Immature natural killer cell (primary cell): Measurements from ENCODE around the gene GSG1L. TPM values are rescaled to one million over a fixed set of nuclear protein-coding genes. Genes with fewer than 3 reads are reported as not detected.
A peak's percentile ranks its signal among the peaks of the same experiment; 100 is the strongest.

Experiments
- DNase-seq, 3 donors: peaks; one replicate each; pipeline ENCODE4 v3.0.0; 2022; ENCODE audit warnings: mixed read lengths in 1 of 3
- H3K27ac Mint-ChIP-seq, 6 donors: one replicate each; pipeline ENCODE4 v1.8.0; 2020; ENCODE audit warnings: mixed read lengths in 6 of 6, mild to moderate bottlenecking in 5 of 6, inconsistent platforms in 4 of 6, moderate library complexity in 3 of 6
- H3K27me3 Mint-ChIP-seq, 3 donors: one replicate each; pipeline ENCODE4 v1.8.0; 2020 to 2021; ENCODE audit warnings: low read depth in 3 of 3, mild to moderate bottlenecking in 3 of 3, mixed read lengths in 3 of 3, moderate library complexity in 3 of 3, inconsistent platforms in 1 of 3
- H3K36me3 Mint-ChIP-seq, 3 donors: one replicate each; pipeline ENCODE4 v1.8.0; 2020; ENCODE audit warnings: mixed read lengths in 3 of 3, inconsistent platforms in 2 of 3, mild to moderate bottlenecking in 2 of 3
- H3K4me1 Mint-ChIP-seq, 2 donors: one replicate each; pipeline ENCODE4 v1.8.0; 2020; ENCODE audit warnings: inconsistent platforms in 2 of 2, mild to moderate bottlenecking in 2 of 2, mixed read lengths in 2 of 2, moderate library complexity in 1 of 2
- H3K4me3 Mint-ChIP-seq, 5 donors: one replicate each; pipeline ENCODE4 v1.8.0; 2020; ENCODE audit warnings: mild to moderate bottlenecking in 5 of 5, mixed read lengths in 5 of 5, inconsistent platforms in 3 of 5, moderate library complexity in 3 of 5
- H3K9me3 Mint-ChIP-seq, 6 donors: one replicate each; pipeline ENCODE4 v1.8.0; 2020; ENCODE audit warnings: mild to moderate bottlenecking in 6 of 6, mixed read lengths in 6 of 6, inconsistent platforms in 4 of 6, moderate library complexity in 3 of 6
- polyA plus RNA-seq, 3 donors: library from polyadenylated mRNA; unstranded; fragments of 300-500 nt; fragmentation: Illumina TruSeq; gene quantifications; one replicate each; pipeline ENCODE4 v1.2.3, GENCODE V29; 2021

Gene GSG1L
- polyA plus RNA-seq, 3 donors from 2014 or later: not detected

DNA sequence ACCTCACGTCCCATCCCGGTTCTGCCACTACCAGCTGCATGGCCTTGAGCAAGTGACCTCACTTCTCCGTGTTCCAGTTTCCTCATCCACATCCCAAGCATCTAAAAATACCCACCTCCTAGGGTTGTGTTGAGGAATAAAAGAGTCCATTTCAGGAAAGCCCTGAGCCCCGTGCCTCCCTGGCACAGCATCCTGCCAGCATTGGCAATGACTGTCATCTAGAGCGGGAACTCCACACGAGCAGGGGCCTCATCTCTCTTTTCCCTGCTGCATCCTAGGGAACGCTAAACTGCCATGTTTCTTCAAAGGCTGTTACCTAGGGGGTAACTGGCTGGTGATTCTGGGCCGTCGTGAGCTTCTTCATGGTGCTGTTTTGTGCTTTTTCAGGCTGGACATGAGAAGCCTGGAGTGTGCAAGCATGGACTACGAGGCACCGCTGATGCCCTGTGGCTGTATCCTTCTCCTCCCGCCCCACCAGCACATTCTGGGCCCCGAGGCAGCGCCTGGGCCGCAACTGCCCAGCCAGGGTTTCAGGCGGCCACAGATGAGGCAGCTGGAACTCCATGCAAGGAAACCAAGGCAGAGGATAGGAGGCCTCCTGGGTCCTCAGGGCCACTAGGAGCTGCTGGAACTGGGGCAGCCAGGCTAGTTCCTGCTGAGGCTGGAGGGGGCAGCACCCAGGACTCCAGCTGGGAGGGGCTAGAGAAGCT is 292.2 kb downstream of the GSG1L start:
- peak overlapping the region in 1 of 6 donors; percentile 37 for H3K27ac Mint-ChIP-seq
- no peaks in the 10 kb centered on the region for H3K27me3 Mint-ChIP-seq
- no peaks in the 10 kb centered on the region for H3K9me3 Mint-ChIP-seq

DNA sequence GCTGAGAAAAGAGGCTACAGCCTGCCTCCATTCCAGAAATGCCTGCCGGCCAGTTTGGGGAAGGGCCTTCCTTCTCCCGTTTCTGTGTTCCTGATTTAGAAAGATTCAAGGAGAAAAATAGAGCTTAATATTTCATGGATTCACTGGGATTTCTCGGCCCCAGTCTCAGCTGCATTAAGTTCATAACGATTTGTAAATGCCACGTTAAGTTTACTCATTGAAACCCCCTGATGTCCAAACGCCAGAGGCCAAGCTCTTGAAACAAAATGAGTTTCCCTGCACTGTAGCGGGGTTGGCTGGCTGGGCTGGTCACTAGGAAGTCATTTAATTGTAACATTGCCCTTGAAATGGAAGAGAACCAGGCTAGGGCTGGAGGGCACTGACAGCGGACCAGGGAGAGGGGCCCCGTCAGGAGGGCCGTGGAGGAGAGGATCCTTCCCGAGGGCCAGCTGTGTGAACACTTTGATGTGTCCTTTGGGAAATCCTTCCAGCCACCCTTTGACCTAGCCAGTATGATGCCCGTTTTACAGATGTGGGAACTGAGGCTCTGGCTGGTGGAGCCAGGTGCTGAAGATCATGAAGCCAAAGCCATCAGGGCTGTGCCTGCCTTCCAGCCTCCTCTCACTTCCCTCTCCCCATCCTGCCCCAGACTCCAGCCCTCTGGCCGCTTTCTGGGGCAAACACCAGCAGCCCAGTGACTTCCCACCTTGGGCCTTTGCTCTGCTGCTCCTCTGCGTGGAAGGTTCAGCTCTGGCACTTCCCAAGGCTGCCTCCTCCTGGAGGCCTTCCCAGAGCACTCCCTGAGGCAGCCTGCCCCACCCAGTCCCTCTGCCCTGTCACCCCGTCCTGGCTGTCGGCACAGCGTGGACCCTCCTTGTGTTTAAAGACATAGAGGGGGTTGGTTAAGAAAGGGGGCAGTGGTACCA is 293.0 kb downstream of the GSG1L start:
- no peak overlapping the region for H3K4me3 Mint-ChIP-seq
- H3K36me3 Mint-ChIP-seq: peaks cover 6 to 21% (median 7%) of the 10 kb centered on the region in 3 donors
- H3K27me3 Mint-ChIP-seq: no peaks in the 10 kb centered on the region
- peak overlapping the region in 1 of 6 donors; percentile 37 for H3K27ac Mint-ChIP-seq
- no peaks in the 10 kb centered on the region for H3K9me3 Mint-ChIP-seq
- DNase-seq: no peak
- no peaks in the 10 kb centered on the region for H3K4me1 Mint-ChIP-seq

More for the DNA sequence above, 292.2 kb downstream of the GSG1L start:
- no peak for DNase-seq
- no peak overlapping the region for H3K4me3 Mint-ChIP-seq
- H3K36me3 Mint-ChIP-seq: peaks cover 6 to 19% (median 7%) of the 10 kb centered on the region in 3 donors
- no peaks in the 10 kb centered on the region for H3K4me1 Mint-ChIP-seq

DNA sequence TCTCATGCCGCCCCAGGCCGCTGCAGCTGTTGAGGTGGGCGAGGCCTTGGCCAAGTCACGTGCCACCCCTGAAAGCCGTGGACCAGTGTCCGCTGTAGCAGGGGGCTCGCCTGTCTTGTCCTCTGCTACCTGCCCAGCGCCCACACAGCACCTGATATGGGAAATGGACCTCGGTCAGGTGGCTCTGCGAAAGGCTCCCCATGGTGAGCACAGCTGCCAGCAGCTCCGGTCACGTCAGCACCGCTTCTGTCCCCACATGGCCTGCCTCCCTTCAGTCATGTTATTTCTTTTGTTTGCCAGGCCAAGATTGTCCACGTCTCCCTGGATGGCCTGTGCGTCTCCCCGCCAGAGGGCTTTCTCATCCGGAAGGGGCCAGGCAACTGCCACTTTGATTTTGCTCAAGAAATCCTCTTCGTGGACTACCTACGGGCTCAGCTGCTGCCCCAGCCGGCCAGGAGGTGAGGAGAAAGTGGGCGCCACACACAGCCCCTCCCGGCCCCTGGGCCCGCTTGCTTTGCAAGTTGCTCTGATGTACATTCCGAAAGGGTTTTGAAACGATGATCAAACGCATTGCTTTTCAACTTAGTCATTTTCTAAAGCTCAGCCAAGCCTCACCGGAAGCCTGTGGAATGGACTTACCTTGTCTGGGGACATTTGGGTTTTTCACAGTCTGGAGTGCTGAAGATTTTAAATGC is 293.8 kb downstream of the GSG1L start:
- Mint-ChIP-seq H3K9me3 (no peaks in the 10 kb centered on the region), H3K36me3 (peaks cover 6 to 22% (median 9%) of the 10 kb centered on the region in 3 donors), H3K27me3 (no peaks in the 10 kb centered on the region), H3K27ac (peak overlapping the region in 1 of 6 donors; percentile 46), H3K4me3 (no peak overlapping the region), H3K4me1 (no peaks in the 10 kb centered on the region)
- no peak for DNase-seq

GRCh38 chr16:27768651-27769272 is 294.8 kb downstream of the GSG1L start:
- no peaks in the 10 kb centered on the region for H3K4me1 Mint-ChIP-seq
- peaks cover 14 to 29% (median 18%) of the 10 kb centered on the region in 3 donors for H3K36me3 Mint-ChIP-seq
- H3K27ac Mint-ChIP-seq: no peak overlapping the region
- H3K9me3 Mint-ChIP-seq: no peaks in the 10 kb centered on the region
- no peaks in the 10 kb centered on the region for H3K27me3 Mint-ChIP-seq
- no peak overlapping the region for H3K4me3 Mint-ChIP-seq
- DNase-seq: no peak

GRCh38 chr16:27767971-27768591 is 295.4 kb downstream of the GSG1L start:
- H3K4me1 Mint-ChIP-seq: no peaks in the 10 kb centered on the region
- H3K36me3 Mint-ChIP-seq: peaks cover 16 to 29% (median 21%) of the 10 kb centered on the region in 3 donors
- no peaks in the 10 kb centered on the region for H3K27me3 Mint-ChIP-seq
- H3K9me3 Mint-ChIP-seq: no peaks in the 10 kb centered on the region
- no peak overlapping the region for H3K27ac Mint-ChIP-seq
- DNase-seq: no peak
- no peak overlapping the region for H3K4me3 Mint-ChIP-seq

DNA sequence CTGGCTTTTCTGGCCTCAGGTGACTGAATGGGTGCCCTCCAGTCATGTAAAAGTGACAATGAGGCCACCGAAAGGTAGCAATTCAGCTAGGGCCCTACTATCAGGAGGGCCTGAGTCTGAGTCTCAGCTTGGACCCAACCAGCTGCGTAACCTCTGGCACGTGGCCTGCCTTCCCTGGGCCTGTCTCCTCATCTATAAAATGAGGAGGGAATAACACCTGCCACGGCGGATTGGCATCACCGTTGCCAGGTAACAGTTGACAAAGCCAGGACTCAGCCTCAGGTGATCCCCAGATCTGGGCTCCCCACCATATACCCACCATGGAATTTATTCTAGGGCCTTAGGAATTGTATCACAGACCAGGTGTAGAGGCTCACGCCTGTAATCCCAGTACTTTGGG is 296.4 kb downstream of the GSG1L start:
- Mint-ChIP-seq H3K36me3 (peaks cover 10 to 29% (median 29%) of the 10 kb centered on the region in 3 donors), H3K27ac (no peak overlapping the region), H3K9me3 (no peaks in the 10 kb centered on the region), H3K4me3 (no peak overlapping the region), H3K27me3 (no peaks in the 10 kb centered on the region), H3K4me1 (no peaks in the 10 kb centered on the region)
- DNase-seq: no peak

DNA sequence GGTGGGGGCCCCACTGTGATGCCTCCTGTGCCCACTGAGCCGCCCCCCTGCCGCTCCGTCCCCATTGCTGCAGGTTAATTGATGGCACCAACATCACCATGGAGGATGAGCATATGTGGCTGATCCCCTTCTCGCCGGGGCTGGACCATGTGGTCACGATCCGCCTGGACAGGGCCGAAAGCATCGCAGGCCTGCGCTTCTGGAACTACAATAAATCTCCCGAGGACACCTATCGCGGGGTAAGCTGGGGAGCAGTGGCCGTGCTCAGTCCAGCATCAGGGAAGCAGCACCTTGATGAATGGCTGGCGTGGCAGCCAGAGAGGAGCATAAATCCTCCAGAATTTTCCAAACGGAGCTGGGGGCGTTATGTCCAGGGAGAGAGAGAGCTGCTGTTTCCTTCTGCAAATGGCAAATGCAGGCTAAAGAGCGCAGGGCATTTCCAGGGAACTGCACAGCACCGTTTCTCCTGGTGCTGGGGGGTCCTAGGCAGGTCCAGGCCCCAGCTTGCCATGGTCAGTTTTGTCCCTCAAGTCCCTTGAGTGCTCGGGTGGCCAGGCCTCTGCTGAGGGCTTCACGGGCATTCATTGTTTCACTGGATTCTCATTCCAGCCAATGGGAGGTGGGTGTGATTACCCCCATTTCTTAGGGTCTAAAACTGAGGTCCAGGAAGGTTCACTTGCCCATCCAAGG is 297.1 kb downstream of the GSG1L start:
- no peak overlapping the region for H3K27ac Mint-ChIP-seq
- no peaks in the 10 kb centered on the region for H3K9me3 Mint-ChIP-seq
- H3K4me1 Mint-ChIP-seq: no peaks in the 10 kb centered on the region
- H3K4me3 Mint-ChIP-seq: no peak overlapping the region
- no peaks in the 10 kb centered on the region for H3K27me3 Mint-ChIP-seq
- peaks cover 15 to 36% (median 32%) of the 10 kb centered on the region in 3 donors for H3K36me3 Mint-ChIP-seq
- no peak for DNase-seq

DNA sequence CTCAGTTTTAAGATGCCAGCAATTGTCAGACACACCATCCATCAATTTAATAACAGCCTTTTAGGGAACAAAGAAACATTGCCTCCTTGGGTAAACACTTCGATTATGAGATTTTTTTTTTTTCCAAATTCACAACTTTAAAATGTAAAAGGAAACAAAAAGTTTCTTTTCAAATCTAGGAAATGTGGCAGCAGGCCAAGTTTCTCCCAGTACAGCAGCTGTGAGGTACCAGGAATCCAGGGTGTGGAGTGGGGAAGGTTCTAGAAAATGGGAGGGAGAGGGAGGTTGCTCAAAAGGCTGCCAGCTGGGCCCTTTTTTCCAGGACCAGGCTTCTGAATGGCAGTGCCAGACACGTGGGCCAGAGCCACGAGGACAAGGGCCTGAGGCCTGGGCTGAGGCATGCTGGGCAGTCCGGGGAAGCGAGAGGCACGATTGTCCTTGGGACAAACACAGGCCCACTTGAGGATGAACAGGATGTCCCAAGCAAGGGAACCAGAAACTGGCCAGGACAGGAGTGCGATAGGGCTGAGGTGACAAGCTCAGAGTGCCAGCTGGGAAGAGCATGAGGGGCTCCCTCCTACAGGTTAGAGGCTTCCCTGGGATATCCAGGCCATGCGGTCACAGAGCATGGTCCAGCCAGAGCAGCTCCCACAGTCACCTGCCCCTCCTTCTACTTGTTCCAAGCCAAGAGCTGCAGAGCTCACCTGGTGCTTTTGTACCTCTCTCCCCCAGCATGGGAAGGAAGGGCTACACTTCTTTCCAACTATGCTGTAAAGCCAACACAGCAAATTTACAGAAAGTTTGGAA is 298.4 kb downstream of the GSG1L start:
- no peaks in the 10 kb centered on the region for H3K9me3 Mint-ChIP-seq
- H3K36me3 Mint-ChIP-seq: peaks cover 17 to 37% (median 27%) of the 10 kb centered on the region in 3 donors
- no peak for DNase-seq
- no peak overlapping the region for H3K27ac Mint-ChIP-seq
- H3K27me3 Mint-ChIP-seq: no peaks in the 10 kb centered on the region
- H3K4me3 Mint-ChIP-seq: no peak overlapping the region
- H3K4me1 Mint-ChIP-seq: peaks cover 0 to 3% of the 10 kb centered on the region in 2 donors

DNA sequence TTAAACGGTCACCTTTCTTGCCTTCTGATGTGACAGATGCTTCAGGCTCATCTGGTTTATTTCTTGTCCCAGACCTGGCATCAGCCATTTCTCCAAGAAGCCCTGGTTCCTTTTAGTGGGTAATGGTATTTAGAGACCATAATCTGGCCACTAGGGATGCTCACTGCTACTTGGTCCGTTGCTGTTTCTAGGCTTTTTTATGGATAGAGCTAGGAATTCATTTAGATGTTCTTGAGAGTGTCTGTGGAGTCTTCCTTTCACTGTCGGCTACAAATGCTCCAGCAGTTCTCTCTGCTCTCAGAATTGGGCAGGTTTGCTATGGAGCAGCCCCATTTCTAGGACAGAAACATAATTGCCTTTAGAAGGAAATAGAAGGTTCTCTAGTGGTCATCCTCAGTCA is 299.1 kb downstream of the GSG1L start:
- H3K4me3 Mint-ChIP-seq: no peak overlapping the region
- DNase-seq: no peak
- no peaks in the 10 kb centered on the region for H3K27me3 Mint-ChIP-seq
- no peaks in the 10 kb centered on the region for H3K9me3 Mint-ChIP-seq
- peaks cover 3 to 9% of the 10 kb centered on the region in 2 donors for H3K4me1 Mint-ChIP-seq
- no peak overlapping the region for H3K27ac Mint-ChIP-seq
- H3K36me3 Mint-ChIP-seq: peaks cover 17 to 37% (median 30%) of the 10 kb centered on the region in 3 donors

DNA sequence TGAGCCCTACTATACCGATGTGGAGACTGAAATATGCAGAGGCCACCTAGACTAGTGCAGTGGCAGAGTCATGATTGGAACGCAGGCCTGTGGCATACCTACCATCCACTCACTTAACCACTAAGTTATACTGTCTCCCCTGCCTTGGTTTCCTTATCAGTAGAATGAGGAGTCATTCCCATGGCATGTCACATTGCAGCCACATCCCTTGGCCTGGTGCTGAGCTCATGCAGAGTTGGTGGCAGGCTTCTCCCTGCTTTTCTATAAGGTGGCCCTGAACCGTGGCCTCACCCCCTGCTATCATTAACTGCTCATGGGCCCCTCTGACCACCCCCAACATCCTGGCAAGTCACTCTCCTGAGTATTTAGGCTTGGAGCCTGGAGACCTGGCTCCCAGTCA is 301.1 kb downstream of the GSG1L start:
- peaks cover 26 to 49% (median 36%) of the 10 kb centered on the region in 3 donors for H3K36me3 Mint-ChIP-seq

DNA sequence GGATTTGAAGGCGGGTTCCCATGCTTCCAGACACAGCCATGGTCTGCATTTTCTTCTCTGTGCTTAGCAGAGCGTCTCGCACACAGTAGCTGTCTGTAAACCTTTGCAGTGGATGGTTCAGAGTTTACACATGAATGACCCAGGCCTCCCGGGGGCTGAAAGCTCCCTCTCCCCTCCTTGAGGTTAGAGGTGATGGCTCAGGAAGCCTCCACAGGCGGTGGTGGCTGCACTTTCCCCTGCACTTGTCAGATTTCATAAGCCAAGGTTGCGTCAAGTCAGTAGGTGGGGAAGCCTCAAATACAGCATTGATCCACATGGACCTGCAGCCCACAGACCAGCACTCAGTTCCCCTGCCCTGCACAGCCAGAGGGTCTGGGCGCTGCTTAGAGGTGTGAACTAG is 301.7 kb downstream of the GSG1L start:
- Mint-ChIP-seq H3K4me3 (no peak overlapping the region), H3K27ac (no peak overlapping the region), H3K27me3 (no peaks in the 10 kb centered on the region), H3K36me3 (peaks cover 28 to 51% (median 38%) of the 10 kb centered on the region in 3 donors), H3K9me3 (no peaks in the 10 kb centered on the region), H3K4me1 (peaks cover 3 to 9% of the 10 kb centered on the region in 2 donors)
- DNase-seq: no peak

More for the DNA sequence above, 301.1 kb downstream of the GSG1L start:
- peaks cover 3 to 9% of the 10 kb centered on the region in 2 donors for H3K4me1 Mint-ChIP-seq
- no peak overlapping the region for H3K4me3 Mint-ChIP-seq
- no peaks in the 10 kb centered on the region for H3K9me3 Mint-ChIP-seq
- no peak overlapping the region for H3K27ac Mint-ChIP-seq
- H3K27me3 Mint-ChIP-seq: no peaks in the 10 kb centered on the region
- no peak for DNase-seq

DNA sequence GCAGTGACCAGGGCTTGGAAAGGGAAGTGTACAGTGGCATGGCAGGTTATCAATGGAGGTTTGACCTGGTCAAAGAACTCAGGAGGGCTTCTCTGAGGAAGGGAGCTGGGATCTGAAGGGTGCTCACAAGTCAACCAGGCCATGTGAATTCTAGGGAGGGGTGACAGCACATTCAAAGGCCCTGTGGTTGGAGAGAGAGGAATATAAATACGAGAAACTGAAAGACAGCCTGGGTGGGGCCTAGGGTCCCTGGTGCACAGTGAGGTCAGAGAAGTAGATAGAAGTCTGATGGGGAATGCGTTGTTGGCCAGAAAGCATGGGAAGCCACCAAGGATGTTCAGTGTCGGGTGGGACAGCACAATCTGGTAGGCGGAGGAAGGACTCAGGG is 302.7 kb downstream of the GSG1L start:
- Mint-ChIP-seq H3K36me3 (peaks cover 32 to 57% (median 47%) of the 10 kb centered on the region in 3 donors), H3K4me1 (peaks cover 3 to 9% of the 10 kb centered on the region in 2 donors), H3K9me3 (no peaks in the 10 kb centered on the region), H3K27ac (peak overlapping the region in 1 of 6 donors; percentile 63), H3K27me3 (no peaks in the 10 kb centered on the region), H3K4me3 (no peak overlapping the region)
- no peak for DNase-seq
